HEK293T (cell line): ENCODE measurements around the gene DNAH3.
"Not testable (repeated sequence)": the region's sequence is repeated elsewhere in the genome, so short reads cannot be mapped to it uniquely, and the experiment has no call there.

Experiments
- CTCF ChIA-PET: fragments of 350-600 bp; formaldehyde crosslinking; extraction: SDS; loops from one replicate; lab custom pipeline; 2021; ENCODE audit warnings: antibody characterized with exemption, inconsistent platforms; lab: Yijun Ruan, JAX
- POLR2A ChIA-PET: fragments of 350-600 bp; formaldehyde crosslinking; extraction: SDS; loops from one replicate; lab custom pipeline; 2020; ENCODE audit warnings: antibody characterized with exemption, inconsistent platforms; lab: Yijun Ruan, JAX
- DNase-seq: peaks from one replicate; pipeline ENCODE4 v3.0.0; 2012; ENCODE audit warnings: mixed read lengths; ENCODE audit errors: extremely low spot score
- ARNT ChIP-seq: fragments of 450-650 bp; IDR thresholded peaks from 2 replicates; pipeline ENCODE4 v1.6.1; 2017; ENCODE audit warnings: mild to moderate bottlenecking
- BHLHE40 ChIP-seq: fragments of 450-650 bp; IDR thresholded peaks from 2 replicates; pipeline ENCODE4 v1.6.1; 2016; ENCODE audit warnings: mild to moderate bottlenecking, moderate library complexity, borderline replicate concordance
- CTBP1 ChIP-seq: fragments of 450-650 bp; IDR thresholded peaks from 2 replicates; pipeline ENCODE4 v1.6.1; 2016; ENCODE audit warnings: borderline replicate concordance
- ELF4 ChIP-seq: fragments of 450-650 bp; IDR thresholded peaks from 2 replicates; pipeline ENCODE4 v1.6.1; 2017; ENCODE audit warnings: antibody characterized with exemption
- FOXA1 ChIP-seq: fragments of 450-650 bp; IDR thresholded peaks from 2 replicates; pipeline ENCODE4 v1.6.1; 2016; ENCODE audit warnings: mild to moderate bottlenecking
- FOXK2 ChIP-seq: fragments of 450-650 bp; IDR thresholded peaks from 2 replicates; pipeline ENCODE4 v1.6.1; 2016; ENCODE audit warnings: mild to moderate bottlenecking
- FOXM1 ChIP-seq: fragments of 450-650 bp; IDR thresholded peaks from 2 replicates; pipeline ENCODE4 v1.6.1; 2017; ENCODE audit warnings: mild to moderate bottlenecking, borderline replicate concordance
- HDGF ChIP-seq: fragments of 450-650 bp; IDR thresholded peaks from 2 replicates; pipeline ENCODE4 v1.6.1; 2017; ENCODE audit warnings: antibody characterized with exemption, borderline replicate concordance
- L3MBTL2 ChIP-seq: fragments of 450-650 bp; conservative IDR thresholded peaks from 2 replicates; pipeline ENCODE4 v1.6.1; 2016; ENCODE audit warnings: mild to moderate bottlenecking
- LEF1 ChIP-seq: fragments of 450-650 bp; IDR thresholded peaks from 2 replicates; pipeline ENCODE4 v1.6.1; 2017; ENCODE audit warnings: mild to moderate bottlenecking, borderline replicate concordance
- NFRKB ChIP-seq: fragments of 450-650 bp; IDR thresholded peaks from 2 replicates; pipeline ENCODE4 v1.6.1; 2016; ENCODE audit warnings: mild to moderate bottlenecking, moderate library complexity
- SP1 ChIP-seq: fragments of 450-650 bp; IDR thresholded peaks from 2 replicates; pipeline ENCODE4 v1.6.1; 2017
- SUZ12 ChIP-seq: fragments of 450-650 bp; IDR thresholded peaks from 2 replicates; pipeline ENCODE4 v1.6.1; 2016; ENCODE audit warnings: mild to moderate bottlenecking
- TARDBP ChIP-seq: fragments of 450-650 bp; IDR thresholded peaks from 2 replicates; pipeline ENCODE4 v1.6.1; 2016
- ZNF384 ChIP-seq: fragments of 450-650 bp; IDR thresholded peaks from 2 replicates; pipeline ENCODE4 v1.6.1; 2016
- TF ChIP-seq, protein P1 (sequence below): fragments of 450-650 bp; IDR thresholded peaks from 2 replicates; pipeline ENCODE4 v1.6.1; 2016

DNAH3 gene

DNA sequence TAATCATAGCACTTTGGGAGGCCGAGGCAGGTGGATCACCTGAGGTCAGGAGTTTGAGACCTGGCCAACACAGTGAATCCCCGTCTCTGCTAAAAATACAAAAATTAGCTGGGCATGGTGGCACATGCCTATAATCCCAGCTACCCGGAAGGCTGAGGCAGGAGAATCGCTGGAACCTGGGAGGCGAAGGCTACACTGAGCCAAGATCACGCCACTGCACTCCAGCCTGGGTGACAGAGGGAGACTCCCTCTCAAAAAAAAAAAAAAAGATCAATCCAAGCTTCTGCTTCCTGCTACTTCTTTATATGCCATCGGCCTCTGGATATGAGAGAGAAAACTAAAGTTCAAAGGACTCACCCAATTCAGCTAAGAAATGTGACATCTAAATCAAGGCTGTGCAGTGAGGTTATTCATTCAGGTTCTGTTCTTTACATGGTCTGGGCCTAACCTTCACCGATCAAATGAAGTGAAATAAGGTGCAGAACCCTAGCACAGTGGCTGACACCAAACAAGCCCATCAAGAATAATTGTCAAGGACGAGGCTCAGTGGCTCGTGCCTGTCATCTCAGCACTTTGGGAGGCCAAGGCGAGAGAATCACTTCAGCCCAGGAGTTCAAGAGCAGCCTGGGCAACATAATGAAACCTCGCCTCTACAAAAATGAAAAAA lies 35.1 kb upstream of the DNAH3 start:
- ChIA-PET POLR2A (no interaction called here), CTCF (interaction anchor here (0.9 kb wide), 1 partner anchor 91 kb away, joined by 3 read pairs; no protein-coding TSS in a partner anchor)
- DNase-seq, result no peak
- TF ChIP-seq, protein P1, sequence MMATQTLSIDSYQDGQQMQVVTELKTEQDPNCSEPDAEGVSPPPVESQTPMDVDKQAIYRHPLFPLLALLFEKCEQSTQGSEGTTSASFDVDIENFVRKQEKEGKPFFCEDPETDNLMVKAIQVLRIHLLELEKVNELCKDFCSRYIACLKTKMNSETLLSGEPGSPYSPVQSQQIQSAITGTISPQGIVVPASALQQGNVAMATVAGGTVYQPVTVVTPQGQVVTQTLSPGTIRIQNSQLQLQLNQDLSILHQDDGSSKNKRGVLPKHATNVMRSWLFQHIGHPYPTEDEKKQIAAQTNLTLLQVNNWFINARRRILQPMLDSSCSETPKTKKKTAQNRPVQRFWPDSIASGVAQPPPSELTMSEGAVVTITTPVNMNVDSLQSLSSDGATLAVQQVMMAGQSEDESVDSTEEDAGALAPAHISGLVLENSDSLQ, result no peak
- TF ChIP-seq CTBP1 (no peak), SP1 (no peak), LEF1 (no peak), HDGF (no peak), BHLHE40 (no peak), SUZ12 (no peak), TARDBP (no peak), L3MBTL2 (no peak), NFRKB (no peak), ELF4 (no peak), ARNT (no peak), ZNF384 (no peak), FOXA1 (no peak)

DNA sequence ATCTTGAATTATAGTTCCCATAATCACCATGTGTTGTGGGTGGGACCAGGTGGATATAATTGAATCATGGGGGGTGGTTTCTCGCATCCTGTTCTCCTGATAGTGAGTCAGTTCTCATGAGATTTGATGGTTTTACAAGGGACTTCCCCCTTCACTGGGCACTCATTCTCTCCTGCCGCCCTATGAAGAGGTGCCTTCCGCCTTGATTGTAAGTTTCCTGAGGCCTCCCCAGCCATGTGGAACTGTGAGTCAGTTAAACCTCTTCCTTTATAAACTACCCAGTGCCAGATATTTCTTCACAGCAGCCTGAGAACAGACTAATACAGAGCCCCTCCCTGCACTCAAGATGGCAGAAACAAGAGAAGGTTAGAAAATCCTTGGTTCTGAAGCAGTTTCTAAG lies 34.2 kb upstream of the DNAH3 start:
- POLR2A ChIA-PET, result no interaction called here
- no peak for DNase-seq
- no peak for TF ChIP-seq BHLHE40
- TF ChIP-seq NFRKB, result no peak
- TF ChIP-seq ZNF384, result no peak
- TF ChIP-seq SUZ12, result no peak
- no peak for TF ChIP-seq FOXA1
- TF ChIP-seq HDGF, result no peak
- TF ChIP-seq FOXK2, result no peak
- CTCF ChIA-PET, result no interaction called here

DNA sequence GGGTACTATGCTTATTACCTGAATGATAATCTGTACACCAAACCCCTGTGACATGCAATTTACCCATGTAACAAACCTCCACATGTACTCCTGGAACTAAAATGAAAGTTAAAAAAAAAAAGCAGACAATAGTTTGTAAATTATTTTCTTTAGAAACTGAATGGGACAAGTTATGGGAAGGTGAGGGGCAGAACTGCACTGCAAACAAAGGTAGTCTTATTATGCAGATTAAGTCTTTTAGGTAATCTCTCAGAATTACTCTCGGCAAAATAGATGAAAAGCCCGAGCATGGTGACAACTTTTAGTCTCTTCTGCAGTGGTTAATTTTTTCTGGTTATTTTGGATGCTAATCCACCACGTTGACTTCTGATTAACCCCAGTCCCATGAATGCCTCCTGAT lies 33.3 kb upstream of the DNAH3 start:
- DNase-seq, result no peak
- TF ChIP-seq CTBP1, result no peak
- TF ChIP-seq TARDBP, result no peak
- no peak for TF ChIP-seq FOXA1
- TF ChIP-seq ELF4, result no peak
- no peak for TF ChIP-seq HDGF
- no peak for TF ChIP-seq SP1
- no peak for TF ChIP-seq LEF1
- no peak for TF ChIP-seq SUZ12
- TF ChIP-seq ZNF384, result no peak
- TF ChIP-seq FOXK2, result no peak
- no peak for TF ChIP-seq FOXM1
- TF ChIP-seq L3MBTL2, result no peak
- TF ChIP-seq NFRKB, result no peak
- TF ChIP-seq BHLHE40, result no peak
- POLR2A ChIA-PET, result no interaction called here
- CTCF ChIA-PET, result no interaction called here

DNA sequence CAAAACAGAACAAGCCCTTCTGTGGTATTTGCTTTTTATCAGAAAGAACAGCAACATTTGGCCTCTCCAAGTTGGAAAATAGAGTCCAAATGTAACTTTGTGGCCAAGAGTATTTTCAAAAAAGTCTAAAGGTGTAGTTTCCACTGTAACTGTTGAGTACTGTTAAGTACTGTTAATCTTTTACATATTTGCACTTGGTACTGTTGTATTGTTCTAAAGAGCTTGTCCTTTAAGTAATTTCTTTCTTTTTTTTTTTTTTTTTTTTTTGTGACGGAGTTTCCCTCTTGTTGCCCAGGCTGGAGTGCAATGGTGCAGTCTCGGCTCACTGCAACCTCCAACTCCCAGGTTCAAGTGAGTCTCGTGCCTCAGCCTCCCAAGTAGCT lies 29.3 kb upstream of the DNAH3 start:
- CTCF ChIA-PET, result no interaction called here
- no peak for TF ChIP-seq NFRKB
- TF ChIP-seq CTBP1, result no peak
- no peak for TF ChIP-seq TARDBP
- no peak for TF ChIP-seq FOXA1
- POLR2A ChIA-PET, result no interaction called here
- no peak for DNase-seq

DNA sequence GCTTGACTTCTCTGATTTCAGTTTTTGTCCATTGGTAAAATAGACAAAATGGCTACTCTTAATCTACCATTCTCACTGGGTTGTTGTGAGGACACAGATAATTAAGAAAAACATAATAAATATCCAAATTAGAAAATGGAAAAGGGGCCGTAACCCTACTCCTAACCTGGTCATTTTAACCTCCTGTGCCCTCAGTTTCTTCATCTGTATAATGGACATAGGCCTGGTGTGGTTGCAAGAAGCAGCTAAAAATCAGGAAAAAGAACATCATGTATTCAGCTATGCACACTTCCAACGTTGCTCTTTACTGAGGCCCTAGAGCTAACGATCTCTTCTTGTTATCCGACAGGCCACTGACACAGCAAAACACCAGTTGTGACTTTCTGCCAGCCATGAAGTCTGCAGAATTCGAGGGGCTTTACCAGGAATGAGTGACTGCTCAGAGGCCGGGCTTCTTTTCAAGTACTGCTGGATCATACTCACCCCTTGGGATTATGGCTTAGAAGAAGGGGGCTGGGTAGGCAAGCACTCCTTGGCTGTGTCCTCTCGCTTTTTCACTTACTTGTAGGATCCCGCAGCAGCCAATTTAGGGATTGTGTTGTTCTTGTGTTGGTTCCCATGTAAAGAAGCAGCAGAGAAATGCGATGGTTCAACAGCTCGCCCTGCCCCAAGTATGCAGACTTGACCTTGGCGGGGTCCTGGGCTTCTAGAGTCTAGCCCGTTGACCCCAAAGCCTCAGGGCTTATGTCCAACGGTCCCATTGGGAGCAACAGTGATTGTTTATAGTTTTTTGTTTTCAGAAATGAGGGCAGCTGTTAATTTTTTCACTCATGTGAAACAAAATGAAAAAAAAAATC lies 28.7 kb upstream of the DNAH3 start:
- DNase-seq, result no peak
- ChIA-PET CTCF (no interaction called here), POLR2A (no interaction called here)
- TF ChIP-seq FOXK2, result no peak
- no peak for TF ChIP-seq BHLHE40
- no peak for TF ChIP-seq SUZ12
- no peak for TF ChIP-seq FOXM1
- TF ChIP-seq ELF4, result no peak
- TF ChIP-seq L3MBTL2, result no peak
- no peak for TF ChIP-seq CTBP1
- TF ChIP-seq FOXA1, result no peak
- TF ChIP-seq LEF1, result no peak
- no peak for TF ChIP-seq HDGF
- TF ChIP-seq SP1, result no peak
- TF ChIP-seq, protein P1, result no peak
- TF ChIP-seq ZNF384, result no peak
- TF ChIP-seq NFRKB, result no peak
- TF ChIP-seq TARDBP, result no peak
- TF ChIP-seq ARNT, result no peak

DNA sequence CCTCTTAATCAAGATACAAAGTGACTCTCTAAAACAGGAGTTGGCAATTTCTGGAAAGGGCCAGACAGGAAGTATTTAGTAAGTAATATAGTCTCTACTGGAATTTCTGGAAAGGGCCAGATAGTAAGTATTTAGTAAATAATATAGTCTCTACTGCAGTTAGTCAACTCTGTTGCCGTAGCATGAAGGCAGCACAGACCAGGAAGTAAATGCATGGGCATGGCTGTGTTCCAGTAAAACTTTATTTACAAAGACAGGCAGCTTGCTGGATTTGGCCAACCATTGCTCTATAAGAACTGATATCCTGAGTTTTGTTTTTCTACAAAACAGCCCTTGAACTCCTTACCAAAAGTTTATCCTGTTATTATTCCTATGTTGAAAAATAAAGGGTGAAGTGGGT lies 24.8 kb upstream of the DNAH3 start:
- TF ChIP-seq, protein P1, result no peak
- no peak for TF ChIP-seq FOXK2
- TF ChIP-seq L3MBTL2, result no peak
- no peak for TF ChIP-seq NFRKB
- no peak for TF ChIP-seq HDGF
- TF ChIP-seq ARNT, result no peak
- no peak for TF ChIP-seq ELF4
- no peak for TF ChIP-seq FOXM1
- ChIA-PET CTCF (no interaction called here), POLR2A (no interaction called here)
- DNase-seq, result no peak

DNA sequence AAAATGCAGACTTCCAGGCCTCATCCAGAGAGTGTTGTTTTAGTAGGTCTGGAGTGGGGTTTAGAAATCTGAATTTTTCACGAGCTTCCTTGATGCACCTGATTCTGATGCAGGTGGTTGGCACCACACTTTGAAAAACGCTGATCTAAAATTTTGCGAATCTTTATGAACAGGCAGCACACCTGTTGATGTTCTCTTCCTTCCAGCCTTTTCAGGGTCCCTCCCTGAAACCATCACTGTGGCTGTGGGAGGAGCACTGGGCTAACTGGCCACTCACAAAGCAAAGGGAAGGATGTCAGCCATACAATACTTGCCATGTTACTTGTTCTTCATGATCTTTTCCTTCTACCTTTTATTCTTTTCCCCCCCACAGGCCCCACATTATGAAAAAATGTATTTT lies 22.0 kb upstream of the DNAH3 start:
- TF ChIP-seq ELF4 (no peak), HDGF (no peak), NFRKB (no peak), TARDBP (no peak), ZNF384 (no peak), FOXA1 (no peak), CTBP1 (no peak), FOXM1 (no peak), SP1 (no peak), SUZ12 (no peak), FOXK2 (no peak), L3MBTL2 (no peak), ARNT (no peak), BHLHE40 (no peak)
- TF ChIP-seq, protein P1, result no peak
- ChIA-PET CTCF (no interaction called here), POLR2A (no interaction called here)
- no peak for DNase-seq

DNA sequence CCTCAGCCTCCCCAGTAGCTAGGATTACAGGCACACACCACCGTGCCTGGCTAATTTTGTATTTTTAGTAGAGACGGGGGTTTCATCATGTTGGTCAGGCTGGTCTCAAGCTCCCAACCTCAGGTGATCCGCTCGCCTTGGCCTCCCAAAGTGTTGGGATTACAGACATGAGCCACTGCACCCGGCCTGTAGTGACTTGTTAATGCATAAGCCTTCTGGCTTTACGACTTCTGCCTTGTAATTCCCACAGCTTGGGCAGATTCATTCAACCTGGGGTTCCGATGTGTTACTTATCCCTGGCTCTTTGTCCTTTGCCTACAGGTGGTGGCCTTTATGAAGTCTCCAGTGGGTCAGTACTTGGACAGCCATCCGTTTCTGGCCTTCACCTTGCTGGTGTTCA lies 19.5 kb upstream of the DNAH3 start:
- POLR2A ChIA-PET, CTCF ChIA-PET, DNase-seq: not testable (repeated sequence)
